ENCODE data around the gene PRSS53. TPM values are rescaled to one million over a fixed set of nuclear protein-coding genes. Genes with fewer than 3 reads are reported as not detected.

Gene PRSS53
- total RNA-seq, 6 experiments from 2014 or later, result 2.3 to 14.8 (median 3.9) TPM

DNA sequence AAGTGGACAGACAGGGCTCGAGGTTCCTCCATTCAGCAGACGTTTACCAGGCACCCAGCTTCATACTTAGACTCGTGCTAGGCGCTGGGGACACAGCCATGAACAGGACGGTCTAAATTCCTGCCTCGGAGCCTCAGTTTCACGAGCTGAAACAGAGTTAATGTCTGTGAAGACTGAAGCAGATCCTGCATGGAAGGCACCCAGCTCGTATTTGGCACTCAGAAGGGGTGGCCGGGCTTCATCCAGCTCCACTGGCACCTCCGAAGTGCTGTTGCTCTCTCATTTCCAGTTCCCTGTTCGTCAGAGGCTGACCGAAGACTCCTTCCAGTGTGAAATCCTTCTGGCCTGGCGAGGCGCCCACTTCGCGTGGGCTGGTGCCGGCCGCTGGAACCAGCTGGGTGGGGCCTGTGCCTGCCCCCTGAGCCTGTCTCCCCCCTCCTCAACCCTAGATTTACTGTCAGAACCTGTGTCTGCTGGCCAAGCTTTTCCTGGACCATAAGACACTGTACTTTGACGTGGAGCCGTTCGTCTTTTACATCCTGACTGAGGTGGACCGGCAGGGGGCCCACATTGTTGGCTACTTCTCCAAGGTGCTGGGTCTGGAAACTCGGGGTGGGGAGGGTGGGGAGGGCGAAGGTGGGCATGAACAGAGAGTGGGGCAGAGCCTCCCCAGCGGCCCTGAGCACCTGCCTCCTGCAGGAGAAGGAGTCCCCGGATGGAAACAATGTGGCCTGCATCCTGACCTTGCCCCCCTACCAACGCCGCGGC, 41.0 kb upstream of the PRSS53 start:
- Histone ChIP-seq H3K4me1 (no peaks in the 10 kb centered on the region), H3K27me3 (no peaks in the 10 kb centered on the region), H3K27ac (peak overlapping the region; percentile 55 to 76 (median 73)), H3K4me3 (no peak overlapping the region), H3K36me3 (peaks cover 0 to 27% (median 3%) of the 10 kb centered on the region in 4 donors), H3K9me3 (no peaks in the 10 kb centered on the region)
- intact Hi-C loops (cut with DNase I), result no loop called here
- DNase-seq (peak in 1 of 3 donors; percentile 57), ATAC-seq (peak in 2 of 4 donors; percentile 31 to 40)
- TF ChIP-seq CTCF (IDR thresholded peaks at IDR 0.05) (no peak), POLR2A (IDR thresholded peaks at IDR 0.05) (no peak)
- WGBS (ENCODE audit: insufficient coverage, low coverage, low lambda C conversion rate, missing lambda C conversion rate), result 62% methylated on average over 6 of the region's 29 CpGs

- no peak overlapping the region for H3K4me3 ChIP-seq
- DNase-seq (no peak), ATAC-seq (peak; percentile 43 to 75 (median 62))
- peak overlapping the region; percentile 55 to 78 (median 73) for H3K27ac ChIP-seq
- H3K9me3 ChIP-seq, result no peaks in the 10 kb centered on the region
- 62% methylated on average over 6 of the region's 14 CpGs for WGBS (ENCODE audit: insufficient coverage, low coverage, low lambda C conversion rate, missing lambda C conversion rate)
- H3K4me1 ChIP-seq, result no peaks in the 10 kb centered on the region
- H3K36me3 ChIP-seq, result peaks cover 0 to 28% (median 3%) of the 10 kb centered on the region in 4 donors
- intact Hi-C loops (cut with DNase I), result no loop called here
- TF ChIP-seq POLR2A (IDR thresholded peaks at IDR 0.05), result peak; percentile 29
- TF ChIP-seq CTCF (IDR thresholded peaks at IDR 0.05), result no peak
- H3K27me3 ChIP-seq, result no peaks in the 10 kb centered on the region
These were observed 40.2 kb upstream of the PRSS53 start for GRCh38 chr16:31128711-31129567.

- H3K4me3 ChIP-seq, result no peak overlapping the region
- no peak for ATAC-seq
- intact Hi-C loops (cut with DNase I), result no loop called here
- H3K27ac ChIP-seq, result no peak overlapping the region
- no peaks in the 10 kb centered on the region for H3K9me3 ChIP-seq
- peaks cover 0 to 44% (median 4%) of the 10 kb centered on the region in 4 donors for H3K36me3 ChIP-seq
- TF ChIP-seq CTCF (IDR thresholded peaks at IDR 0.05), result no peak
- no peak for TF ChIP-seq POLR2A (IDR thresholded peaks at IDR 0.05)
- no peak for DNase-seq
- no peaks in the 10 kb centered on the region for H3K27me3 ChIP-seq
- H3K4me1 ChIP-seq, result no peaks in the 10 kb centered on the region
- no CpG with 5 or more reads among the region's 13 CpGs for WGBS (ENCODE audit: insufficient coverage, low coverage, low lambda C conversion rate, missing lambda C conversion rate)
These were observed 38.4 kb upstream of the PRSS53 start for GRCh38 chr16:31127182-31127581.

DNA sequence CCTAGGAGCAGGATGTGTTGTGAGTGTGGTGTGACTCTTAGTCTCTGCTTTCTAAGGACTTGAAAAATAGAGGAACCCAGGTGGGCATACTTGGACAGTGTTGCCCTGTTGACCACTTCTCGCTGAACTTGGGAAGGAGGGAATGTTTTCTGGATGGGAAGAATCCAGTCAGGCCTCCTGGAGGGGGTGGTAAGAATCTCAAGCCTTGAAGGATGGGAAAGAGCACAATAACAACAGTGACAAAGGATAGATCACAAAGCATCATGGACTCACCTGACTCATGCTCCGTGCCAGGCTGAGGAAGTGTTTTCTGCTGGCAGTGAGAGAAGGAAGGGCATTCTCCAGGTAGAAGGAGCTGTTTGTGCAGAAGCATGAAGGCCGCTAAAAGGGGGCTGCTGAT, 37.1 kb upstream of the PRSS53 start:
- no peaks in the 10 kb centered on the region for H3K9me3 ChIP-seq
- 100% methylated on average over 1 of the region's 3 CpGs for WGBS (ENCODE audit: insufficient coverage, low coverage, low lambda C conversion rate, missing lambda C conversion rate)
- DNase-seq, result no peak
- H3K4me3 ChIP-seq, result no peak overlapping the region
- no peak overlapping the region for H3K27ac ChIP-seq
- H3K27me3 ChIP-seq, result no peaks in the 10 kb centered on the region
- TF ChIP-seq POLR2A (IDR thresholded peaks at IDR 0.05) (no peak), CTCF (IDR thresholded peaks at IDR 0.05) (no peak)
- intact Hi-C loops (cut with DNase I), result no loop called here
- ATAC-seq, result no peak
- H3K36me3 ChIP-seq, result peaks cover 0 to 44% (median 6%) of the 10 kb centered on the region in 4 donors
- H3K4me1 ChIP-seq, result no peaks in the 10 kb centered on the region

All from right lobe of liver (tissue), 6 donors.